A549 (cell line): Measurements from ENCODE around the gene HNRNPUL2. TPM values are rescaled to one million over a fixed set of nuclear protein-coding genes. Genes with fewer than 3 reads are reported as not detected.

Experiments
- ATAC-seq, 2 experiments: fragments of 200-7000 bp in 1 of 2; fragments of >200 bp in 1 of 2; cut with Nextera tagmentation in 1 of 2; cut with Tn5 transposase in 1 of 2; 3 replicates each; pipeline versions ENCODE4 v1.8.0 to v1.9.1; 2018 to 2020; ENCODE audit warnings: mild to moderate bottlenecking in 1 of 2, moderate library complexity in 1 of 2
- CTCF ChIA-PET: fragments of 300-600 bp; sonication (Branson Sonifier 250); formaldehyde crosslinking; extraction: SDS; loops from one replicate; lab custom pipeline; 2021; ENCODE audit warnings: antibody characterized with exemption, inconsistent platforms; lab: Yijun Ruan, JAX
- POLR2A ChIA-PET: fragments of 350-600 bp; formaldehyde crosslinking; extraction: SDS; loops from one replicate; lab custom pipeline; 2021; ENCODE audit warnings: antibody characterized with exemption, inconsistent platforms; lab: Yijun Ruan, JAX
- DNase-seq, 2 experiments: peaks; one replicate each; pipeline versions ENCODE4 v3.0.0 to v3.0.0-alpha.2; 2011 to 2016; ENCODE audit warnings: low read depth in 1 of 2, low spot score in 1 of 2
- FAIRE-seq: peaks from 2 replicates; lab custom pipeline; 2011; peaks lifted over from hg19 to GRCh38; lab: Jason Lieb, UNC
- H3K27ac ChIP-seq, 2 experiments: fragments of >200 bp; sonication (Bioruptor Twin); formaldehyde crosslinking; 3 replicates each; pipeline ENCODE4 v1.5.1; 2016 to 2017
- H3K4me1 ChIP-seq: fragments of >200 bp; sonication (Bioruptor Twin); formaldehyde crosslinking; 3 replicates; pipeline ENCODE4 v1.6.1; 2016
- H3K4me2 ChIP-seq: fragments of >200 bp; sonication (Bioruptor Twin); formaldehyde crosslinking; 3 replicates; pipeline ENCODE4 v1.6.1; 2016
- H3K4me3 ChIP-seq: fragments of >200 bp; sonication (Bioruptor Twin); formaldehyde crosslinking; 3 replicates; pipeline ENCODE4 v1.5.1; 2016
- H3K9me3 ChIP-seq: fragments of >200 bp; sonication (Bioruptor Twin); formaldehyde crosslinking; 3 replicates; pipeline ENCODE4 v1.6.1; 2016
- CBX8 ChIP-seq: fragments of 200-600 bp; sonication (generic); IDR thresholded peaks from 2 replicates; pipeline ENCODE4 v1.6.1; 2016
- CHD4 ChIP-seq: fragments of 200-600 bp; sonication (generic); IDR thresholded peaks from 2 replicates; pipeline ENCODE4 v1.6.1; 2016; ENCODE audit warnings: antibody characterized with exemption, mild to moderate bottlenecking, borderline replicate concordance
- EHMT2 ChIP-seq: fragments of 200-600 bp; sonication (generic); IDR thresholded peaks from 2 replicates; pipeline ENCODE4 v1.6.1; 2016; ENCODE audit warnings: antibody characterized with exemption, low read depth, mild to moderate bottlenecking, moderate library complexity
- ELK1 ChIP-seq: fragments of 150-350 bp; IDR thresholded peaks from 2 replicates; pipeline ENCODE4 v1.6.1; 2014; ENCODE audit warnings: low read depth, mild to moderate bottlenecking, low read length
- FOSL2 ChIP-seq, 2 experiments: fragments of 450-650 bp in 1 of 2; fragments of >200 bp in 1 of 2; sonication (Bioruptor Twin) in 1 of 2; formaldehyde crosslinking; IDR thresholded peaks; 2 replicates each; pipeline versions ENCODE4 v1.5.0 to v1.6.1; 2016 to 2020; ENCODE audit warnings: mild to moderate bottlenecking in 1 of 2, moderate library complexity in 1 of 2
- GATA3 ChIP-seq: IDR thresholded peaks from 2 replicates; pipeline ENCODE4 v1.6.1; 2012; ENCODE audit warnings: borderline replicate concordance
- HOXA7 ChIP-seq: fragments of 250-450 bp; sonication (Bioruptor Pico); IDR thresholded peaks from 2 replicates; pipeline ENCODE4 v1.5.0; 2020; ENCODE audit warnings: mild to moderate bottlenecking, moderate library complexity
- HOXB13 ChIP-seq: fragments of 250-450 bp; sonication (Bioruptor Pico); IDR thresholded peaks from 2 replicates; pipeline ENCODE4 v1.5.0; 2020; ENCODE audit warnings: low read depth, mild to moderate bottlenecking, moderate library complexity
- JUN ChIP-seq, 2 experiments: fragments of >200 bp; sonication (Bioruptor Twin); formaldehyde crosslinking; IDR thresholded peaks; 2 replicates in 1 of 2; 3 replicates in 1 of 2; pipeline ENCODE4 v1.6.1; 2016 to 2017
- KDM1A ChIP-seq: fragments of 200-600 bp; sonication (generic); IDR thresholded peaks from 2 replicates; pipeline ENCODE4 v1.6.1; 2016; ENCODE audit warnings: low read depth, mild to moderate bottlenecking
- MAFK ChIP-seq: fragments of 450-650 bp; IDR thresholded peaks from 2 replicates; pipeline ENCODE4 v1.6.1; 2014; ENCODE audit not compliant: partially characterized antibody
- MAX ChIP-seq: IDR thresholded peaks from 2 replicates; pipeline ENCODE4 v1.6.1; 2012
- MYC ChIP-seq: IDR thresholded peaks from 2 replicates; pipeline ENCODE4 v1.6.1; 2012; ENCODE audit warnings: mild to moderate bottlenecking, inconsistent platforms, low read length, improper control_type of control experiment, borderline replicate concordance
- NFE2L2 ChIP-seq: fragments of 150-350 bp; conservative IDR thresholded peaks from 2 replicates; pipeline ENCODE4 v1.6.1; 2014; ENCODE audit warnings: low read length
- PBX3 ChIP-seq: IDR thresholded peaks from 2 replicates; pipeline ENCODE4 v1.6.1; 2012
- POLR2A ChIP-seq: IDR thresholded peaks from 2 replicates; pipeline ENCODE4 v1.6.1; 2012; ENCODE audit warnings: mild to moderate bottlenecking, low read length
- POLR2AphosphoS2 ChIP-seq: conservative IDR thresholded peaks from 2 replicates; pipeline ENCODE4 v1.6.1; 2012; ENCODE audit warnings: low read length, improper control_type of control experiment, inconsistent platforms
- RAD21 ChIP-seq, 2 experiments: fragments of >200 bp in 1 of 2; sonication (Bioruptor Twin) in 1 of 2; formaldehyde crosslinking in 1 of 2; IDR thresholded peaks in 1 of 2; conservative IDR thresholded peaks in 1 of 2; 2 replicates in 1 of 2; 3 replicates in 1 of 2; pipeline ENCODE4 v1.6.1; 2012 to 2018; ENCODE audit warnings: inconsistent platforms in 1 of 2
- RARB ChIP-seq: fragments of 250-450 bp; sonication (Bioruptor Pico); IDR thresholded peaks from 2 replicates; pipeline ENCODE4 v1.8.0; 2021; ENCODE audit warnings: mild to moderate bottlenecking, moderate library complexity
- RNF2 ChIP-seq: fragments of 200-600 bp; sonication (generic); IDR thresholded peaks from 2 replicates; pipeline ENCODE4 v1.6.1; 2016; ENCODE audit warnings: low read depth, mild to moderate bottlenecking, antibody characterized with exemption, moderate library complexity, borderline replicate concordance
- TFCP2L1 ChIP-seq: fragments of 250-450 bp; sonication (Bioruptor Pico); IDR thresholded peaks from 2 replicates; pipeline ENCODE4 v1.5.0; 2021; ENCODE audit warnings: mild to moderate bottlenecking
- TP53 ChIP-seq: fragments of 250-450 bp; sonication (Bioruptor Pico); IDR thresholded peaks from 2 replicates; pipeline ENCODE4 v1.5.0; 2021; ENCODE audit warnings: mild to moderate bottlenecking, moderate library complexity
- WGBS: methylation state at CpG from one replicate; pipeline ENCODE4 v1.1.6; 2017; ENCODE audit errors: missing lambda C conversion rate; 5-methylcytosine and 5-hydroxymethylcytosine counted together
- polyA plus RNA-seq, 4 experiments: library from polyadenylated mRNA; depleted of rRNA in 3 of 4; stranded (reverse); fragments of >200 nt; fragmentation: RNase III in 1 of 4; extraction: RNeasy Plus Mini Kit Qiagen cat#74134 plus additional on column Dnase treatment in 1 of 4; gene quantifications; 2 replicates in 3 of 4; 3 replicates in 1 of 4; pipeline ENCODE4 v1.2.3, GENCODE V29; 2011 to 2017
- TF ChIP-seq, protein P1 (sequence below): fragments of 200-600 bp; sonication (generic); IDR thresholded peaks from 2 replicates; pipeline ENCODE4 v1.6.1; 2016; ENCODE audit warnings: antibody characterized with exemption, mild to moderate bottlenecking, moderate library complexity
- TF ChIP-seq, protein P2 (sequence below): fragments of 250-450 bp; sonication (Bioruptor Pico); IDR thresholded peaks from 2 replicates; pipeline ENCODE4 v1.5.0; 2020; ENCODE audit warnings: low read depth, mild to moderate bottlenecking, moderate library complexity
- TF ChIP-seq, protein P3 (sequence below): fragments of >200 bp; sonication (Bioruptor Twin); formaldehyde crosslinking; IDR thresholded peaks from 3 replicates; pipeline ENCODE4 v1.6.1; 2016

Gene HNRNPUL2
- polyA plus RNA-seq, 2 of the 4 experiments (the other 2 are of a cell fraction), result 31.4 to 74.4 TPM

DNA sequence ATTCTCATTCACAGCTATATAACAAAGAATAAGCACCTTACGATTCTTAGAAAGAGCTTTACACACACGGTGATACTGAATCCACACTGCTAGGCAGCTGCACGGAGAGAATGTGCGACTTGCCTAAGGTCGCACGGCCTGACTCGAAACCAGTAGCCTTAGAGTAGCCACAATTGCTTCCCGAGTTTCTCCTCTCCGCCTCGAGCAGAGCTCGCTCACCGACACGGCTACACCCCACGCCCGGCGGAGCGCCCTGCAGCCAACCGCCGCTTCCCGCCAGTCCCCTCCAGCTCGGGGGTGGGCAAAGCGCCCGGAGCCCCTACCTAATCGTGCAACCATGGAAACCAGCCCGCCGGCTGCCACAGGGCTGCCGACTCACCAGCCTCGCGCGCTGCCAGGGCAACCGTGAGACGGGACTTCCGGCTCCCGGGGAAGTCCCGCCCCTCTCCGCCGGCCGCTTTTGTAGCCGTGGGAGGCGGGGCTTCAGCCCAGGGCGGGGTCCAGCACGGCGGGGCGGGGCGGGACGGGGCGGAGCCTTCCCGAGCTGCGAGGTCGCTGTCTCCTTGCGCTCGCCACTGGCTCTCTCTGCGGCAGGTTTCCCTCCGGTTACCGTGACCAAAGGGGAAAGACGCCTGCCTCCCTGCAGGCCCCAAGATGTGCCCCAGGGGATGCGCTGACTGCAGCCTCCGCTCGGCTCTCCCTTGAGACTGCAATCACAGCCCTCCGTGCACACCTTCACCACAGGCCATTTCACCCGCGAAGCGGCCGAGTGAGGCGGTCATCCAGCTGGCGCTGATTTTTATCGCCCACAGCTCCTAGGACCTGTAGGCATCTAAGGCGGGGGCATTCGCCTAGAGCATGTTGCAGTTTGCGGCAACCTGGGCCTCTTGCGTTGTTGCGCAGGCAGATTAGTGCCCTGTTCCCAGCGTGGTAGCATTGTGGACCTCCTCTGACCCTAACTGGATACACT lies 21.1 kb downstream of the HNRNPUL2 start:
- TF ChIP-seq TFCP2L1 (CRISPR knock-in tag) (0 out of 2 replicates have a peak, but pooled peaks have one; percentile 5), RARB (CRISPR knock-in tag) (no peak), TP53 (CRISPR knock-in tag) (peak; percentile 74; the same call in 1 of the 2 replicates), CBX8 (no peak), GATA3 (0 out of 2 replicates have a peak, but pooled peaks have one; percentile 42), HOXA7 (no peak), MAX (peak; percentile 74; the same call in 1 of the 2 replicates), HOXB13 (CRISPR knock-in tag) (no peak), JUN (IDR thresholded peaks at IDR 0.05) (peak in 1 of 2 experiments; percentile 83; a peak in 3 of 5 replicates), RNF2 (no peak), POLR2A (peak; percentile 66), RAD21 (conservative IDR thresholded peaks at IDR 0.05 in 1 of 2, IDR thresholded peaks at IDR 0.05 in 1 of 2) (no peak), POLR2AphosphoS2 (no peak), MYC (0 out of 2 replicates have a peak, but pooled peaks have one; percentile 40), FOSL2 (IDR thresholded peaks at IDR 0.05) (no peak), FOSL2 (CRISPR knock-in tag; IDR thresholded peaks at IDR 0.05) (no peak), ELK1 (no peak), EHMT2 (no peak), MAFK (no peak), CHD4 (no peak), NFE2L2 (no peak), KDM1A (no peak), PBX3 (peak; percentile 3; the same call in 1 of the 2 replicates)
- TF ChIP-seq, protein P1, sequence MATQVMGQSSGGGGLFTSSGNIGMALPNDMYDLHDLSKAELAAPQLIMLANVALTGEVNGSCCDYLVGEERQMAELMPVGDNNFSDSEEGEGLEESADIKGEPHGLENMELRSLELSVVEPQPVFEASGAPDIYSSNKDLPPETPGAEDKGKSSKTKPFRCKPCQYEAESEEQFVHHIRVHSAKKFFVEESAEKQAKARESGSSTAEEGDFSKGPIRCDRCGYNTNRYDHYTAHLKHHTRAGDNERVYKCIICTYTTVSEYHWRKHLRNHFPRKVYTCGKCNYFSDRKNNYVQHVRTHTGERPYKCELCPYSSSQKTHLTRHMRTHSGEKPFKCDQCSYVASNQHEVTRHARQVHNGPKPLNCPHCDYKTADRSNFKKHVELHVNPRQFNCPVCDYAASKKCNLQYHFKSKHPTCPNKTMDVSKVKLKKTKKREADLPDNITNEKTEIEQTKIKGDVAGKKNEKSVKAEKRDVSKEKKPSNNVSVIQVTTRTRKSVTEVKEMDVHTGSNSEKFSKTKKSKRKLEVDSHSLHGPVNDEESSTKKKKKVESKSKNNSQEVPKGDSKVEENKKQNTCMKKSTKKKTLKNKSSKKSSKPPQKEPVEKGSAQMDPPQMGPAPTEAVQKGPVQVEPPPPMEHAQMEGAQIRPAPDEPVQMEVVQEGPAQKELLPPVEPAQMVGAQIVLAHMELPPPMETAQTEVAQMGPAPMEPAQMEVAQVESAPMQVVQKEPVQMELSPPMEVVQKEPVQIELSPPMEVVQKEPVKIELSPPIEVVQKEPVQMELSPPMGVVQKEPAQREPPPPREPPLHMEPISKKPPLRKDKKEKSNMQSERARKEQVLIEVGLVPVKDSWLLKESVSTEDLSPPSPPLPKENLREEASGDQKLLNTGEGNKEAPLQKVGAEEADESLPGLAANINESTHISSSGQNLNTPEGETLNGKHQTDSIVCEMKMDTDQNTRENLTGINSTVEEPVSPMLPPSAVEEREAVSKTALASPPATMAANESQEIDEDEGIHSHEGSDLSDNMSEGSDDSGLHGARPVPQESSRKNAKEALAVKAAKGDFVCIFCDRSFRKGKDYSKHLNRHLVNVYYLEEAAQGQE, result no peak
- TF ChIP-seq, protein P2, sequence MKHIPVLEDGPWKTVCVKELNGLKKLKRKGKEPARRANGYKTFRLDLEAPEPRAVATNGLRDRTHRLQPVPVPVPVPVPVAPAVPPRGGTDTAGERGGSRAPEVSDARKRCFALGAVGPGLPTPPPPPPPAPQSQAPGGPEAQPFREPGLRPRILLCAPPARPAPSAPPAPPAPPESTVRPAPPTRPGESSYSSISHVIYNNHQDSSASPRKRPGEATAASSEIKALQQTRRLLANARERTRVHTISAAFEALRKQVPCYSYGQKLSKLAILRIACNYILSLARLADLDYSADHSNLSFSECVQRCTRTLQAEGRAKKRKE (CRISPR knock-in tag), result no peak
- TF ChIP-seq, protein P3, sequence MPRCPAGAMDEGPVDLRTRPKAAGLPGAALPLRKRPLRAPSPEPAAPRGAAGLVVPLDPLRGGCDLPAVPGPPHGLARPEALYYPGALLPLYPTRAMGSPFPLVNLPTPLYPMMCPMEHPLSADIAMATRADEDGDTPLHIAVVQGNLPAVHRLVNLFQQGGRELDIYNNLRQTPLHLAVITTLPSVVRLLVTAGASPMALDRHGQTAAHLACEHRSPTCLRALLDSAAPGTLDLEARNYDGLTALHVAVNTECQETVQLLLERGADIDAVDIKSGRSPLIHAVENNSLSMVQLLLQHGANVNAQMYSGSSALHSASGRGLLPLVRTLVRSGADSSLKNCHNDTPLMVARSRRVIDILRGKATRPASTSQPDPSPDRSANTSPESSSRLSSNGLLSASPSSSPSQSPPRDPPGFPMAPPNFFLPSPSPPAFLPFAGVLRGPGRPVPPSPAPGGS, result 0 out of 3 replicates have a peak, but pooled peaks have one; percentile 42
- ATAC-seq (peak; percentile 73 to 87), DNase-seq (peak; percentile 87 to 90), FAIRE-seq (no peak)
- H3K4me2 ChIP-seq, result peak overlapping the region; percentile 78
- WGBS, result 30% methylated on average over 40 of the region's 73 CpGs
- no peaks in the 10 kb centered on the region for H3K9me3 ChIP-seq
- peaks cover 26% of the 10 kb centered on the region for H3K4me1 ChIP-seq
- H3K27ac ChIP-seq, result peak overlapping the region; percentile 80 to 92
- peak overlapping the region; percentile 69 for H3K4me3 ChIP-seq
- ChIA-PET POLR2A (interaction anchor here (0.8 to 6.1 kb wide), 11 partner anchors 10 to 293 kb away, joined by 3 to 64 read pairs (median 5); partner anchors contain the start of genes C11orf98, CSKMT, EEF1G and HNRNPUL2), CTCF (interaction anchor here (0.7 to 5.3 kb wide), 12 partner anchors 12 to 318 kb away, joined by 3 to 39 read pairs (median 5); partner anchors contain the start of genes HNRNPUL2 and TTC9C)
